ENCODE data around the gene ZNF593OS.

ZNF593OS gene

GRCh38 chr1:26126321-26127084, 45.1 kb downstream of the ZNF593OS start:
- Mint-ChIP-seq H3K27ac (peak overlapping the region; percentile 73), H3K27me3 (no peaks in the 10 kb centered on the region), H3K9me3 (no peaks in the 10 kb centered on the region), H3K4me3 (peak overlapping the region; percentile 71), H3K36me3 (peaks cover 3% of the 10 kb centered on the region), H3K4me1 (peaks cover 57% of the 10 kb centered on the region)

GRCh38 chr1:26125946-26126320, 45.7 kb downstream of the ZNF593OS start:
- peak overlapping the region; percentile 71 for H3K4me3 Mint-ChIP-seq
- peaks cover 3% of the 10 kb centered on the region for H3K36me3 Mint-ChIP-seq
- H3K27ac Mint-ChIP-seq, result peak overlapping the region; percentile 73
- H3K27me3 Mint-ChIP-seq, result no peaks in the 10 kb centered on the region
- peaks cover 57% of the 10 kb centered on the region for H3K4me1 Mint-ChIP-seq
- no peaks in the 10 kb centered on the region for H3K9me3 Mint-ChIP-seq

- Mint-ChIP-seq H3K4me1 (peaks cover 58% of the 10 kb centered on the region), H3K27me3 (no peaks in the 10 kb centered on the region), H3K4me3 (no peak overlapping the region), H3K9me3 (no peaks in the 10 kb centered on the region), H3K27ac (no peak overlapping the region), H3K36me3 (peaks cover 3% of the 10 kb centered on the region)
Observed at GRCh38 chr1:26125382-26125781, 46.2 kb downstream of the ZNF593OS start.

GRCh38 chr1:26124418-26125331, 47.0 kb downstream of the ZNF593OS start:
- peaks cover 3% of the 10 kb centered on the region for H3K36me3 Mint-ChIP-seq
- peaks cover 65% of the 10 kb centered on the region for H3K4me1 Mint-ChIP-seq
- no peaks in the 10 kb centered on the region for H3K27me3 Mint-ChIP-seq
- peak overlapping the region; percentile 3 for H3K4me3 Mint-ChIP-seq
- H3K9me3 Mint-ChIP-seq, result no peaks in the 10 kb centered on the region
- peak overlapping the region; percentile 41 for H3K27ac Mint-ChIP-seq

- H3K27me3 Mint-ChIP-seq, result no peaks in the 10 kb centered on the region
- peaks cover 5% of the 10 kb centered on the region for H3K36me3 Mint-ChIP-seq
- peaks cover 67% of the 10 kb centered on the region for H3K4me1 Mint-ChIP-seq
- H3K27ac Mint-ChIP-seq, result peak overlapping the region; percentile 24
- H3K4me3 Mint-ChIP-seq, result peak overlapping the region; percentile 0
- no peaks in the 10 kb centered on the region for H3K9me3 Mint-ChIP-seq
Observed at GRCh38 chr1:26122988-26123973, 48.4 kb downstream of the ZNF593OS start.

GRCh38 chr1:26121854-26122773, 49.5 kb downstream of the ZNF593OS start:
- Mint-ChIP-seq H3K4me1 (peaks cover 62% of the 10 kb centered on the region), H3K9me3 (no peaks in the 10 kb centered on the region), H3K27me3 (no peaks in the 10 kb centered on the region), H3K36me3 (peaks cover 7% of the 10 kb centered on the region), H3K27ac (peak overlapping the region; percentile 68), H3K4me3 (no peak overlapping the region)

GRCh38 chr1:26119892-26120608, 51.6 kb downstream of the ZNF593OS start:
- peaks cover 7% of the 10 kb centered on the region for H3K36me3 Mint-ChIP-seq
- H3K4me1 Mint-ChIP-seq, result peaks cover 46% of the 10 kb centered on the region
- H3K27me3 Mint-ChIP-seq, result no peaks in the 10 kb centered on the region
- H3K9me3 Mint-ChIP-seq, result no peaks in the 10 kb centered on the region
- peak overlapping the region; percentile 19 for H3K4me3 Mint-ChIP-seq
- peak overlapping the region; percentile 52 for H3K27ac Mint-ChIP-seq

Data from activated naive CD4-positive, alpha-beta T cell treated with anti-CD3 and anti-CD28 coated beads, Interleukin-2, amount 50 U/mL, for 24 hours (primary cell).